Hepatocyte (in vitro differentiated cells): ENCODE measurements around the gene PAN3. TPM values are rescaled to one million over a fixed set of nuclear protein-coding genes. Genes with fewer than 3 reads are reported as not detected.

Experiments used
- DNase-seq: peaks from one replicate; pipeline ENCODE4 v3.0.0-alpha.2; 2016; ENCODE audit warnings: low spot score
- H2AFZ ChIP-seq: fragments of 200-600 bp; sonication (generic); 2 replicates; pipeline ENCODE4 v1.6.0; 2016; ENCODE audit warnings: antibody characterized with exemption, mild to moderate bottlenecking
- H3K27ac ChIP-seq: fragments of 200-600 bp; sonication (generic); 2 replicates; pipeline ENCODE4 v1.5.1; 2016; ENCODE audit warnings: mild to moderate bottlenecking
- H3K27me3 ChIP-seq: fragments of 200-600 bp; sonication (generic); 2 replicates; pipeline ENCODE4 v1.6.1; 2016
- H3K36me3 ChIP-seq: fragments of 200-600 bp; sonication (generic); replicated peaks from 2 replicates; pipeline ENCODE4 v1.5.1; 2016; ENCODE audit warnings: low read depth; ENCODE audit not compliant: insufficient read depth
- H3K4me1 ChIP-seq: fragments of 200-600 bp; sonication (generic); 2 replicates; pipeline ENCODE4 v1.5.1; 2016; ENCODE audit warnings: mild to moderate bottlenecking, moderate library complexity; ENCODE audit not compliant: insufficient read depth
- H3K4me2 ChIP-seq: fragments of 200-600 bp; sonication (generic); 2 replicates; pipeline ENCODE4 v1.6.0; 2016
- H3K4me3 ChIP-seq: fragments of 200-600 bp; sonication (generic); 2 replicates; pipeline ENCODE4 v1.5.1; 2016; ENCODE audit warnings: mild to moderate bottlenecking
- H3K79me2 ChIP-seq: fragments of 200-600 bp; sonication (generic); 2 replicates; pipeline ENCODE4 v1.6.0; 2017; ENCODE audit warnings: mild to moderate bottlenecking
- H3K9me2 ChIP-seq: fragments of 200-600 bp; sonication (generic); replicated peaks from 2 replicates; pipeline ENCODE4 v1.6.0; 2017; ENCODE audit warnings: mild to moderate bottlenecking; ENCODE audit not compliant: insufficient read depth
- H3K9me3 ChIP-seq: fragments of 200-600 bp; sonication (generic); 2 replicates; pipeline ENCODE4 v1.5.1; 2016; ENCODE audit warnings: low read depth, mild to moderate bottlenecking
- H4K20me1 ChIP-seq: fragments of 200-600 bp; sonication (generic); 2 replicates; pipeline ENCODE4 v1.6.0; 2016; ENCODE audit warnings: mild to moderate bottlenecking; ENCODE audit not compliant: insufficient read depth, poor library complexity, severe bottlenecking
- EZH2 ChIP-seq: fragments of 200-600 bp; sonication (generic); IDR thresholded peaks from 2 replicates; pipeline ENCODE4 v1.6.1; 2016; ENCODE audit warnings: antibody characterized with exemption, mild to moderate bottlenecking, borderline replicate concordance
- EZH2phosphoT487 ChIP-seq: fragments of 200-600 bp; sonication (generic); IDR thresholded peaks from one replicate; pipeline ENCODE4 v1.6.1; 2018; ENCODE audit warnings: antibody characterized with exemption, mild to moderate bottlenecking, low read depth, moderate library complexity; ENCODE audit not compliant: unreplicated experiment, severe bottlenecking
- WGBS: methylation state at CpG from one replicate; pipeline ENCODE4 v1.1.6; 2016; ENCODE audit warnings: low lambda C conversion rate; ENCODE audit errors: missing lambda C conversion rate; 5-methylcytosine and 5-hydroxymethylcytosine counted together
- polyA plus RNA-seq: library from polyadenylated mRNA; unstranded; fragments of >200 nt; fragmentation: Nextera tagmentation; extraction: Ambion mirVana; gene quantifications from 2 replicates; pipeline ENCODE4 v1.2.1, GENCODE V29; 2016
- total RNA-seq: library from RNA; depleted of rRNA; stranded (reverse); fragments of >200 nt; gene quantifications from 2 replicates; pipeline ENCODE4 v1.2.3, GENCODE V29; 2014
- TF ChIP-seq, protein P1 (sequence below): fragments of 200-600 bp; sonication (generic); IDR thresholded peaks from 2 replicates; pipeline ENCODE4 v1.5.1; 2016; ENCODE audit warnings: antibody characterized with exemption, mild to moderate bottlenecking; ENCODE audit not compliant: poor library complexity

The PAN3 gene
- total and polyA plus RNA-seq, 2 experiments from 2014 or later, result 6.9 to 29.8 TPM

DNA sequence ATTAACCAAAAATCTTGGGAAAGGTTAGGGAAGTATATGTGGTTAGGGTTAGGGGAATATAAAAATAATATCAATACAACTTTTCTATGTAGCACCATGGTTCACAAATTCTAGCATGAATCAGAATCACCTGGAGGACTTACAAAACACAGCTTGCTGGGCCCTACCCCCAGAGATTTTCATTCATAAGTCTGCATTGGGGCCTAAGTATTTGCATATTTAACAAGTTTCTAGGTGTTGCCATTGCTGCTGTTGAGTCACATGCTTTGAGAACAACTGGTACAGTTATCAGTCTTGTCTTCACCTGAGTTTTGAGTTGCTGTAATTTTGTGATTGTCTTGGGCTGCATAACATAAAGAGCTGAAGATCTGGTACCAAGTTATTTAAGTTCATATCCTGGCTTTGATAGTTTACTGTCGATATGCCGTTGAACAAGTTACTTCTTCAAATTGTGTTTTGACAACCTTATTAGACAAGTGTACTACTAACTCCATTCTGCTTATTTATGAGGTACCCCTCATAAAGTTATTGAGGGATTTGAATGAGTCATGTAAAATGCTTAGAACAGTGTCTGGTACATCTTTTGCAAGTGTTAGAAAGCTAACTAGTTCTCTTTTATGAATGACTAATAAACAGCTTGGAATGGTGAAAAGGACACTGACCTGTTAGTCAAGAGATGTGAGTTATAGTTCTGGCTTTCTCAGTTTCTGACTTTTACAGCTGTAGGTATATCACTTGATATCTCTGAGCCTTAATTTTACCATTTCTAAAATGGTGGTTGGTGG, 132.9 kb downstream of the PAN3 start:
- H3K27me3 ChIP-seq, result no peaks in the 10 kb centered on the region
- 100% methylated on average over 2 of the region's 2 CpGs for WGBS
- no peaks in the 10 kb centered on the region for H3K4me1 ChIP-seq

DNA sequence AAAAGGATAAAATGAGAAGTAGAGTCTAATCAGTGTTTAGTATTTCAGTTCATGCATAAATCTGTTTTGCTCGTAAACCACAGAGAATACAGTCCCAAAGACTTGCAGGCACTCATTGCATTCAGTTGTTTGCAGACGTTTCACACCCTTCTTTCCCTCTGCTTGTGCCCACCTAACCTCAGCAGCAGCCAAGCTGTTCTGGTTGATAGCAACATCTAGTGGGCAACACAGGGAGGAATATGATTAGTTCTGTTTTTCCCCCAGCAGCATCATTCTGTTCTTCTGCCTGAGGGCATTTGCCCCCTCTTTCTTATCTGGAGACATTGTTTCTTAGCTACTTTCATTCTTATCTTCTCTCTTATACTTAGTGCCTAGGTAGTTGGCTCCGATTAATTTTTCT, 135.6 kb downstream of the PAN3 start:
- H3K79me2 ChIP-seq, result no peaks in the 10 kb centered on the region
- H3K36me3 ChIP-seq, result no peaks in the 10 kb centered on the region
- no peak overlapping the region for H2AFZ ChIP-seq
- 69% methylated on average over 3 of the region's 3 CpGs for WGBS
- no peaks in the 10 kb centered on the region for H3K27me3 ChIP-seq
- no peak overlapping the region for H3K4me3 ChIP-seq
- TF ChIP-seq, protein P1, sequence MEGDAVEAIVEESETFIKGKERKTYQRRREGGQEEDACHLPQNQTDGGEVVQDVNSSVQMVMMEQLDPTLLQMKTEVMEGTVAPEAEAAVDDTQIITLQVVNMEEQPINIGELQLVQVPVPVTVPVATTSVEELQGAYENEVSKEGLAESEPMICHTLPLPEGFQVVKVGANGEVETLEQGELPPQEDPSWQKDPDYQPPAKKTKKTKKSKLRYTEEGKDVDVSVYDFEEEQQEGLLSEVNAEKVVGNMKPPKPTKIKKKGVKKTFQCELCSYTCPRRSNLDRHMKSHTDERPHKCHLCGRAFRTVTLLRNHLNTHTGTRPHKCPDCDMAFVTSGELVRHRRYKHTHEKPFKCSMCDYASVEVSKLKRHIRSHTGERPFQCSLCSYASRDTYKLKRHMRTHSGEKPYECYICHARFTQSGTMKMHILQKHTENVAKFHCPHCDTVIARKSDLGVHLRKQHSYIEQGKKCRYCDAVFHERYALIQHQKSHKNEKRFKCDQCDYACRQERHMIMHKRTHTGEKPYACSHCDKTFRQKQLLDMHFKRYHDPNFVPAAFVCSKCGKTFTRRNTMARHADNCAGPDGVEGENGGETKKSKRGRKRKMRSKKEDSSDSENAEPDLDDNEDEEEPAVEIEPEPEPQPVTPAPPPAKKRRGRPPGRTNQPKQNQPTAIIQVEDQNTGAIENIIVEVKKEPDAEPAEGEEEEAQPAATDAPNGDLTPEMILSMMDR, result peak; percentile 4
- no peak for TF ChIP-seq EZH2
- no peaks in the 10 kb centered on the region for H3K9me3 ChIP-seq
- H3K9me2 ChIP-seq, result no peaks in the 10 kb centered on the region
- H3K4me2 ChIP-seq, result no peak overlapping the region
- DNase-seq, result no peak
- H4K20me1 ChIP-seq, result no peaks in the 10 kb centered on the region
- no peak overlapping the region for H3K27ac ChIP-seq
- no peaks in the 10 kb centered on the region for H3K4me1 ChIP-seq

More for the DNA sequence above, 132.9 kb downstream of the PAN3 start:
- Histone ChIP-seq H4K20me1 (no peaks in the 10 kb centered on the region), H3K79me2 (no peaks in the 10 kb centered on the region), H2AFZ (no peak overlapping the region), H3K9me2 (no peaks in the 10 kb centered on the region), H3K36me3 (no peaks in the 10 kb centered on the region), H3K4me2 (no peak overlapping the region), H3K27ac (no peak overlapping the region), H3K9me3 (no peaks in the 10 kb centered on the region), H3K4me3 (no peak overlapping the region)
- TF ChIP-seq, protein P1, result no peak
- no peak for TF ChIP-seq EZH2phosphoT487
- no peak for TF ChIP-seq EZH2
- DNase-seq, result no peak

DNA sequence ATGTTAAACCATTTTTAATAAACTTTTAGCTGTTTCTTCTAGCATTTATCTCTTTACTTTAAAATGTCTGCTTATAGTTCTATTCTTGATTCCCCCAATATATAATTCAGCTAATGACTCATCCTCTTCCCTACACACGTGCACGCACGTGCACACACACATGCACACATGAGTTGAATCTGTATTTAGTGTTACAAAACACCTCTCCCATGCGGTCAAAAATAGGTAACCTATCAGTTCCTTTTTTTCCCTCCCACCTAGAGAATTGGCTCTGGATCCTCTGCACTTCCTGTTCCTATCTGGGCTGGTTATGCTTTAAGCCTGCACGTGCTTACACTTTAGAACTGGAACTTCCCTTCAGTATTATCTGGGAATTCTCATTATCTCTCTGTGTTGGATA, 144.1 kb downstream of the PAN3 start:
- Histone ChIP-seq H3K4me2 (no peak overlapping the region), H2AFZ (no peak overlapping the region), H3K4me1 (no peaks in the 10 kb centered on the region), H3K27ac (no peak overlapping the region), H3K9me3 (no peaks in the 10 kb centered on the region), H3K36me3 (no peaks in the 10 kb centered on the region), H3K27me3 (no peaks in the 10 kb centered on the region), H3K9me2 (no peaks in the 10 kb centered on the region), H3K4me3 (no peak overlapping the region), H3K79me2 (no peaks in the 10 kb centered on the region), H4K20me1 (no peaks in the 10 kb centered on the region)
- no peak for DNase-seq
- no peak for TF ChIP-seq EZH2
- no peak for TF ChIP-seq EZH2phosphoT487
- TF ChIP-seq, protein P1, result no peak
- WGBS, result 80% methylated on average over 5 of the region's 5 CpGs
